K562 (cell line): ENCODE results near the gene ATP6V1F. TPM values are rescaled to one million over a fixed set of nuclear protein-coding genes. Genes with fewer than 3 reads are reported as not detected.
A peak's percentile ranks its signal among the peaks of the same experiment; 100 is the strongest.

Source experiments
- ATAC-seq: fragments of 200-7000 bp; cut with Tn5 transposase; 3 replicates; pipeline ENCODE4 v1.9.1; 2020; ENCODE audit warnings: moderate library complexity
- BruUV-seq: library from RNA; stranded (reverse); fragments of 400-500 nt; replicated peaks from 2 replicates; lab custom pipeline; 2021; lab: Mats Ljungman, UMichigan
- CTCF ChIA-PET: fragments of 300-600 bp; formaldehyde crosslinking; extraction: SDS; loops from one replicate; lab custom pipeline; 2021; ENCODE audit warnings: low intra/inter-chr PET ratio; lab: Yijun Ruan, JAX
- POLR2A ChIA-PET: fragments of 300-600, 350-650 bp; sonication (Branson Sonifier 250); formaldehyde crosslinking; extraction: SDS; loops from one replicate; lab custom pipeline; 2021; ENCODE audit warnings: antibody characterized with exemption, inconsistent platforms; lab: Yijun Ruan, JAX
- DNase-seq, 4 experiments: peaks; one replicate each; pipeline versions ENCODE4 v3.0.0 to v3.0.0-alpha.2; 2011 to 2018; ENCODE audit warnings: low spot score in 3 of 4, mixed read lengths in 3 of 4; ENCODE audit errors: extremely low read depth in 1 of 4
- FAIRE-seq: peaks from 2 replicates; lab custom pipeline; 2011; peaks lifted over from hg19 to GRCh38; lab: Jason Lieb, UNC
- H2AFZ ChIP-seq: 2 replicates; pipeline ENCODE4 v1.6.0; 2011; ENCODE audit warnings: low read depth, low read length, control low read depth, inconsistent platforms
- H3K27ac ChIP-seq: fragments of 200-600 bp; 3 replicates; pipeline ENCODE4 v1.8.0; 2011; ENCODE audit warnings: low read depth, mild to moderate bottlenecking, control low read depth, inconsistent platforms, low read length, moderate library complexity, mixed read lengths; ENCODE audit errors: extremely low read depth
- H3K27me3 ChIP-seq, 2 experiments: fragments of 300-600 bp in 1 of 2; 2 replicates in 1 of 2; 3 replicates in 1 of 2; pipeline versions ENCODE4 v1.6.0 to v1.8.0; 2011; ENCODE audit warnings: inconsistent platforms in 2 of 2, low read length in 2 of 2, mild to moderate bottlenecking in 1 of 2, mixed read lengths in 1 of 2, moderate library complexity in 1 of 2; ENCODE audit not compliant: control insufficient read depth in 2 of 2, insufficient read depth in 2 of 2
- H3K36me3 ChIP-seq: fragments of 300-600 bp; 3 replicates; pipeline ENCODE4 v1.8.0; 2011; ENCODE audit warnings: mild to moderate bottlenecking, low read length, inconsistent platforms; ENCODE audit not compliant: control insufficient read depth, insufficient read depth
- H3K4me1 ChIP-seq, 2 experiments: fragments of 200-600 bp in 1 of 2; replicated peaks in 1 of 2; 2 replicates in 1 of 2; 3 replicates in 1 of 2; pipeline versions ENCODE4 v1.5.1 to v1.8.0; 2011; ENCODE audit warnings: inconsistent platforms in 2 of 2, low read length in 2 of 2, mild to moderate bottlenecking in 1 of 2, mixed read lengths in 1 of 2, moderate library complexity in 1 of 2; ENCODE audit not compliant: control insufficient read depth in 2 of 2, insufficient read depth in 2 of 2
- H3K4me2 ChIP-seq: 2 replicates; pipeline ENCODE4 v1.6.1; 2011; ENCODE audit warnings: low read length, control low read depth, inconsistent platforms, mixed read lengths; ENCODE audit not compliant: insufficient read depth
- H3K4me3 ChIP-seq: fragments of 200-600 bp; sonication (generic), shearing (Covaris generic); 2 replicates; pipeline ENCODE4 v1.5.1; 2016; ENCODE audit warnings: control low read depth, inconsistent platforms
- H3K79me2 ChIP-seq: fragments of 200-600 bp; 3 replicates; pipeline ENCODE4 v1.8.0; 2011; ENCODE audit warnings: low read length, inconsistent platforms; ENCODE audit not compliant: control insufficient read depth, insufficient read depth
- H3K9ac ChIP-seq, 2 experiments: 2 replicates each; pipeline versions ENCODE4 v1.6.0 to v1.6.1; 2011; ENCODE audit warnings: low read depth in 2 of 2, low read length in 2 of 2, control low read depth in 1 of 2, inconsistent platforms in 1 of 2, mild to moderate bottlenecking in 1 of 2, mixed read lengths in 1 of 2; ENCODE audit not compliant: insufficient read depth in 1 of 2
- H3K9me1 ChIP-seq: one replicate; pipeline ENCODE4 v1.6.0; 2011; ENCODE audit warnings: inconsistent platforms, mild to moderate bottlenecking, low read length, moderate library complexity; ENCODE audit not compliant: control insufficient read depth, insufficient read depth
- H3K9me3 ChIP-seq: replicated peaks from 2 replicates; pipeline ENCODE4 v1.5.1; 2011; ENCODE audit warnings: low read depth, low read length, inconsistent platforms; ENCODE audit not compliant: control insufficient read depth, insufficient read depth
- H4K20me1 ChIP-seq: replicated peaks from 2 replicates; pipeline ENCODE4 v1.6.1; 2011; ENCODE audit warnings: low read length, inconsistent platforms, mixed read lengths; ENCODE audit not compliant: control insufficient read depth, insufficient read depth
- ASH1L ChIP-seq: fragments of 450-650 bp; IDR thresholded peaks from 2 replicates; pipeline ENCODE4 v1.6.1; 2018; ENCODE audit warnings: borderline replicate concordance, mild to moderate bottlenecking, low read depth; ENCODE audit not compliant: partially characterized antibody
- ATF7 ChIP-seq: fragments of 450-650 bp; IDR thresholded peaks from 2 replicates; pipeline ENCODE4 v1.7.1; 2014; ENCODE audit warnings: mild to moderate bottlenecking, moderate library complexity
- CC2D1A ChIP-seq: fragments of 450-650 bp; IDR thresholded peaks from 2 replicates; pipeline ENCODE4 v1.6.1; 2017; ENCODE audit warnings: mild to moderate bottlenecking
- HNRNPK ChIP-seq: fragments of 200-400 bp; formaldehyde crosslinking; IDR thresholded peaks from one replicate; pipeline ENCODE4 v1.6.1; 2018; ENCODE audit warnings: mild to moderate bottlenecking, low read depth, low read length; ENCODE audit not compliant: poor library complexity, severe bottlenecking
- POLR2B ChIP-seq: fragments of 450-650 bp; IDR thresholded peaks from 2 replicates; pipeline ENCODE4 v1.6.1; 2018; ENCODE audit warnings: low read depth; ENCODE audit not compliant: partially characterized antibody
- PTBP1 ChIP-seq: fragments of 200-400 bp; formaldehyde crosslinking; IDR thresholded peaks from 2 replicates; pipeline ENCODE4 v1.6.1; 2017; ENCODE audit warnings: low read depth, low read length
- USF2 ChIP-seq: sonication (generic); formaldehyde crosslinking; IDR thresholded peaks from 2 replicates; pipeline ENCODE4 v1.5.0; 2020; ENCODE audit warnings: missing genetic modification reagents
- ZBTB40 ChIP-seq, 2 experiments: fragments of 450-650 bp in 1 of 2; sonication (generic) in 1 of 2; formaldehyde crosslinking in 1 of 2; IDR thresholded peaks; 2 replicates each; pipeline versions ENCODE4 v1.7.1 to v1.9.0; 2016 to 2022; ENCODE audit warnings: inconsistent platforms in 1 of 2, mild to moderate bottlenecking in 1 of 2, missing genetic modification reagents in 1 of 2
- ZNF277 ChIP-seq: fragments of 250-450 bp; sonication (Bioruptor Pico); IDR thresholded peaks from 2 replicates; pipeline ENCODE4 v1.8.0; 2022; ENCODE audit warnings: inconsistent platforms, mild to moderate bottlenecking, moderate library complexity, borderline replicate concordance
- WGBS: fragments of 100-300 bp; shearing (Covaris generic); methylation state at CpG from one replicate; pipeline ENCODE4 v1.1.6; 2016; ENCODE audit warnings: low coverage, mixed read lengths; ENCODE audit not compliant: insufficient coverage; ENCODE audit errors: missing lambda C conversion rate; 5-methylcytosine and 5-hydroxymethylcytosine counted together
- in situ Hi-C: fragments of 300-500 bp; cut with MboI; formaldehyde crosslinking; loops from 4 replicates; pipeline ENCODE4 v1.15.0; 2018; ENCODE audit warnings: inconsistent platforms, mixed read lengths
- intact Hi-C: fragments of 100-400 bp; cut with micrococcal nuclease; formaldehyde crosslinking; loops from 2 replicates; pipeline ENCODE4 v1.14.2; 2022
- polyA plus RNA-seq, 8 experiments: library from polyadenylated mRNA; depleted of rRNA in 4 of 8; stranded (reverse) in 5 of 8; unstranded in 3 of 8; fragments of >200 nt; fragmentation: Nextera tagmentation in 2 of 8; fragmentation: Illumina TruSeq in 1 of 8; extraction: Ambion mirVana in 2 of 8; extraction: Trizol in 1 of 8; gene quantifications; 2 replicates each; pipeline versions ENCODE4 v1.2.1 to v1.2.3, GENCODE V29; 2011 to 2014; ENCODE audit warnings: inconsistent platforms in 1 of 8, missing spikeins in 1 of 8
- total RNA-seq, 7 experiments: library from RNA; depleted of rRNA in 6 of 7; stranded (reverse); fragments of >200 nt in 6 of 7; fragmentation: Illumina TruSeq in 2 of 7; extraction: Trizol in 2 of 7; gene quantifications; 2 replicates each; pipeline versions ENCODE4 v1.2.1 to v1.2.3, GENCODE V29; 2011 to 2021; ENCODE audit warnings: low replicate concordance in 1 of 7

Gene ATP6V1F
- total and polyA plus RNA-seq, 9 of the 15 experiments (the other 6 are each of a cell fraction or from before 2014, with no cell fraction given), result 206 to 1,123 (median 542) TPM

- Histone ChIP-seq H2AFZ (no peak overlapping the region), H3K36me3 (no peaks in the 10 kb centered on the region), H3K9me1 (no peaks in the 10 kb centered on the region), H3K4me3 (no peak overlapping the region), H4K20me1 (peaks cover 7% of the 10 kb centered on the region; the same call in 1 of the 2 replicates), H3K4me1 (peaks cover 13 to 48% of the 10 kb centered on the region in 2 experiments), H3K9ac (no peak overlapping the region), H3K27me3 (peaks cover 28 to 55% of the 10 kb centered on the region in 2 experiments), H3K4me2 (no peak overlapping the region), H3K9me3 (no peaks in the 10 kb centered on the region; the same call in 1 of the 2 replicates), H3K27ac (no peak overlapping the region), H3K79me2 (no peaks in the 10 kb centered on the region)
- WGBS, result 7% methylated on average over 19 of the region's 19 CpGs
- intact Hi-C loops, result no loop called here
- no peak for ATAC-seq
- no peak for FAIRE-seq
- ChIA-PET CTCF (interaction anchor here (0.7 kb wide), 1 partner anchor 461 kb away, joined by 6 read pairs; no protein-coding TSS in a partner anchor), POLR2A (interaction anchor here (1.5 kb wide), 1 partner anchor 15 kb away, joined by 3 read pairs; no protein-coding TSS in a partner anchor)
- DNase-seq, result no peak
- in situ Hi-C loops, result no loop called here
- BruUV-seq, result no TSS peak
- TF ChIP-seq HNRNPK, result no peak
- TF ChIP-seq CC2D1A, result no peak
- TF ChIP-seq PTBP1, result no peak
- peak; percentile 86 for TF ChIP-seq ZBTB40 (IDR thresholded peaks at IDR 0.05)
- TF ChIP-seq ZBTB40 (CRISPR knock-in tag; IDR thresholded peaks at IDR 0.05), result no peak
- peak; percentile 51 for TF ChIP-seq ASH1L
- no peak for TF ChIP-seq ZNF277 (CRISPR knock-in tag)
- 0 out of 2 replicates have a peak, but pooled peaks have one; percentile 35 for TF ChIP-seq ATF7
- peak; percentile 38 for TF ChIP-seq POLR2B
- 0 out of 2 replicates have a peak, but pooled peaks have one; percentile 11 for TF ChIP-seq USF2 (CRISPR knock-in tag)
These were observed 44.3 kb downstream of the ATP6V1F start for GRCh38 chr7:128906766-128907559.
